BE2C (cell line): ENCODE data around the gene ZNF821.
A peak's percentile ranks its signal among the peaks of the same experiment; 100 is the strongest.

Source experiments
- DNase-seq: peaks from one replicate; pipeline ENCODE4 v3.0.0-alpha.2; 2020
- H3K27me3 ChIP-seq: fragments of 250-450 bp; sonication (Bioruptor Pico); 2 replicates; pipeline ENCODE4 v1.5.1; 2020; ENCODE audit warnings: mild to moderate bottlenecking
- H3K36me3 ChIP-seq: fragments of 250-450 bp; sonication (Bioruptor Pico); 2 replicates; pipeline ENCODE4 v1.5.1; 2020; ENCODE audit warnings: mild to moderate bottlenecking
- H3K4me1 ChIP-seq: fragments of 250-450 bp; sonication (Bioruptor Pico); 2 replicates; pipeline ENCODE4 v1.5.1; 2020
- H3K4me3 ChIP-seq: 2 replicates; pipeline ENCODE4 v1.5.1; 2011; ENCODE audit warnings: low read depth, low read length
- H3K9me3 ChIP-seq: fragments of 250-450 bp; sonication (Bioruptor Pico); 2 replicates; pipeline ENCODE4 v1.5.1; 2020
- CTCF ChIP-seq: IDR thresholded peaks from 2 replicates; pipeline ENCODE4 v1.5.1; 2012; ENCODE audit warnings: mild to moderate bottlenecking, low read depth, low read length

ZNF821 gene

GRCh38 chr16:71848622-71849021, 35.4 kb downstream of the ZNF821 start:
- no peak for TF ChIP-seq CTCF
- H3K36me3 ChIP-seq: peaks cover 24% of the 10 kb centered on the region
- no peaks in the 10 kb centered on the region for H3K4me1 ChIP-seq
- no peak overlapping the region for H3K4me3 ChIP-seq
- no peak for DNase-seq
- H3K9me3 ChIP-seq: no peaks in the 10 kb centered on the region
- no peaks in the 10 kb centered on the region for H3K27me3 ChIP-seq

GRCh38 chr16:71847096-71847495, 36.9 kb downstream of the ZNF821 start:
- no peak for DNase-seq

GRCh38 chr16:71846431-71846830, 37.6 kb downstream of the ZNF821 start:
- Histone ChIP-seq H3K4me3 (peak overlapping the region; percentile 99), H3K27me3 (no peaks in the 10 kb centered on the region), H3K4me1 (no peaks in the 10 kb centered on the region), H3K9me3 (no peaks in the 10 kb centered on the region), H3K36me3 (peaks cover 21% of the 10 kb centered on the region)
- DNase-seq: no peak
- no peak for TF ChIP-seq CTCF

More at GRCh38 chr16:71847096-71847495, 36.9 kb downstream of the ZNF821 start:
- TF ChIP-seq CTCF: no peak
- Histone ChIP-seq H3K9me3 (no peaks in the 10 kb centered on the region), H3K4me1 (no peaks in the 10 kb centered on the region), H3K4me3 (peak overlapping the region; percentile 99), H3K27me3 (no peaks in the 10 kb centered on the region), H3K36me3 (peaks cover 21% of the 10 kb centered on the region)

GRCh38 chr16:71845639-71846430, 38.1 kb downstream of the ZNF821 start, which contains the start of gene ATXN1L:
TSS of gene ATXN1L (plus strand) at chr16:71845976. CDS start at chr16:71849741, 3,765 bp downstream.
- TF ChIP-seq CTCF: no peak
- peak; percentile 92 for DNase-seq
- no peaks in the 10 kb centered on the region for H3K9me3 ChIP-seq
- no peaks in the 10 kb centered on the region for H3K27me3 ChIP-seq
- H3K36me3 ChIP-seq: peaks cover 16% of the 10 kb centered on the region
- peak within 1 kb of the TSS; percentile 99 for H3K4me3 ChIP-seq
- H3K4me1 ChIP-seq: no peaks in the 10 kb centered on the region

- no peak for DNase-seq
- Histone ChIP-seq H3K4me3 (no peak overlapping the region), H3K27me3 (no peaks in the 10 kb centered on the region; the same call in 1 of the 2 replicates), H3K9me3 (no peaks in the 10 kb centered on the region), H3K4me1 (no peaks in the 10 kb centered on the region; the same call in 1 of the 2 replicates), H3K36me3 (no peaks in the 10 kb centered on the region; the same call in 1 of the 2 replicates)
- no peak for TF ChIP-seq CTCF
Measured at GRCh38 chr16:71843572-71843971, 40.4 kb downstream of the ZNF821 start.

- Histone ChIP-seq H3K4me3 (no peak overlapping the region), H3K4me1 (no peaks in the 10 kb centered on the region; the same call in 1 of the 2 replicates), H3K27me3 (no peaks in the 10 kb centered on the region; the same call in 1 of the 2 replicates), H3K36me3 (no peaks in the 10 kb centered on the region), H3K9me3 (no peaks in the 10 kb centered on the region)
- no peak for DNase-seq
- no peak for TF ChIP-seq CTCF
Measured at GRCh38 chr16:71840052-71840451, 43.9 kb downstream of the ZNF821 start.
